ENCODE measurements around the gene CCDC116. TPM values are rescaled to one million over a fixed set of nuclear protein-coding genes. Genes with fewer than 3 reads are reported as not detected.
"Not testable (repeated sequence)": the region's sequence is repeated elsewhere in the genome, so short reads cannot be mapped to it uniquely, and the experiment has no call there.

The CCDC116 gene
- polyA plus RNA-seq, 4 donors, result 0.21 to 0.40 (median 0.25) TPM

- no peaks in the 10 kb centered on the region for H3K4me1 ChIP-seq (ENCODE audit: control insufficient read depth in 3 of 3, insufficient read depth in 2 of 3, low read depth in 1 of 3, low read length in 2 of 3)
- DNase-seq, result no peak
- H3K27me3 ChIP-seq (ENCODE audit: control insufficient read depth in 3 of 3, insufficient read depth in 3 of 3, low read length in 3 of 3), result no peaks in the 10 kb centered on the region
- no peak overlapping the region for H3K4me3 ChIP-seq (ENCODE audit: low read depth in 1 of 3, low read length in 3 of 3)
- no peaks in the 10 kb centered on the region for H3K36me3 ChIP-seq (ENCODE audit: control insufficient read depth in 3 of 3, insufficient read depth in 2 of 3, low read depth in 1 of 3, low read length in 3 of 3)
- 86 to 96% (median 92%) methylated on average over 19 of the region's 19 CpGs for WGBS, 3 donors
- no peak overlapping the region for H3K27ac ChIP-seq (ENCODE audit: low read depth in 1 of 3, low read length in 2 of 3)
- H3K9me3 ChIP-seq (ENCODE audit: control insufficient read depth in 2 of 2, insufficient read depth in 1 of 2, low read depth in 1 of 2, low read length in 1 of 2), result no peaks in the 10 kb centered on the region
- no peak for FAIRE-seq
Observed at GRCh38 chr22:21634844-21635243, 2.3 kb downstream of the CCDC116 start.

DNA sequence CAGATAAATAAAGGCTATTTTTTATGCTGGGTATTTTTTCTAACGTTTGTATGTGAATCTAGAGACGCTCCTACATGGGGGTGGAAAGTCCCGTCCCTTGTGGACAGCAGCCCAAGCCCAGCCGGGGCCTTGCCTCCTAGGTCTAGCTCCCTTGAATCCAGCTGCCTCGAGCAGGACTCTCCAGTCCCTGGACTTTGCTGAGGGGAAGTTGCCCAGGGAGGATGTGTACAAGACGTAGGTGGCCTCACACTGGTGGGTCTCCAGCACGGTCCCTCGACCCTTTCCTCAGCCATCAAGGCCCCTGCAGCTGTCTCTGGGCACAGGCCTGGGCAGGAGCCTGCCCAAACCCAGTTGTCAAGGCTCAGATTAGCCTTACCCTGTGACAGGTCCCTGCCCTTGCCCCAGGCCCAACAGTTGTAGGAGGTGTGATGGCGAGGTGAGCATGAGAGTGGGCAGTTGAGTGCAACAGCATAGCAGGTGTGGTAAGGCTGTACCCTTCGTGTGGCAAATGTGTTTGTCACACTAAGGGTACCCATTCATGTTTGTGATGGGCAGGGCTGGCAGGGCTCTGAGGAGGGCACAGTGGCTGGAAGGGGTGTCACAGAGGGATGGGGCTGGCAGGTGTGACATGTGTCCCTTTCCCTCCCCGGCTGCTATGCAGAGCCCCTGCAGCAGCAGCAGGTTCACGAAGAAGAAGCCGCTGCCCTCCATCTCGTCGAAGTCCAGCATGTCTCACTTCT, 3.4 kb downstream of the CCDC116 start:
- FAIRE-seq (no peak), DNase-seq (no peak)
- Histone ChIP-seq H3K4me3 (ENCODE audit: low read depth in 1 of 3, low read length in 3 of 3) (no peak overlapping the region), H3K36me3 (ENCODE audit: control insufficient read depth in 3 of 3, insufficient read depth in 2 of 3, low read depth in 1 of 3, low read length in 3 of 3) (no peaks in the 10 kb centered on the region), H3K27ac (ENCODE audit: low read depth in 1 of 3, low read length in 2 of 3) (no peak overlapping the region), H3K9me3 (ENCODE audit: control insufficient read depth in 2 of 2, insufficient read depth in 1 of 2, low read depth in 1 of 2, low read length in 1 of 2) (no peaks in the 10 kb centered on the region), H3K27me3 (ENCODE audit: control insufficient read depth in 3 of 3, insufficient read depth in 3 of 3, low read length in 3 of 3) (no peaks in the 10 kb centered on the region), H3K4me1 (ENCODE audit: control insufficient read depth in 3 of 3, insufficient read depth in 2 of 3, low read depth in 1 of 3, low read length in 2 of 3) (peaks cover 0 to 3% (median 2%) of the 10 kb centered on the region in 3 donors)
- WGBS, 3 donors, result 83 to 88% (median 88%) methylated on average over 15 of the region's 15 CpGs

- Histone ChIP-seq H3K9me3 (ENCODE audit: control insufficient read depth in 2 of 2, insufficient read depth in 1 of 2, low read depth in 1 of 2, low read length in 1 of 2) (no peaks in the 10 kb centered on the region), H3K27me3 (ENCODE audit: control insufficient read depth in 3 of 3, insufficient read depth in 3 of 3, low read length in 3 of 3) (no peaks in the 10 kb centered on the region), H3K4me1 (ENCODE audit: control insufficient read depth in 3 of 3, insufficient read depth in 2 of 3, low read depth in 1 of 3, low read length in 2 of 3) (peaks cover 0 to 10% (median 6%) of the 10 kb centered on the region in 3 donors), H3K4me3 (ENCODE audit: low read depth in 1 of 3, low read length in 3 of 3) (no peak overlapping the region), H3K36me3 (ENCODE audit: control insufficient read depth in 3 of 3, insufficient read depth in 2 of 3, low read depth in 1 of 3, low read length in 3 of 3) (no peaks in the 10 kb centered on the region), H3K27ac (ENCODE audit: low read depth in 1 of 3, low read length in 2 of 3) (no peak overlapping the region)
- WGBS, 3 donors, result 91 to 93% (median 92%) methylated on average over 17 of the region's 17 CpGs
- no peak for DNase-seq
- FAIRE-seq, result no peak
Observed at GRCh38 chr22:21636629-21637218, 4.2 kb downstream of the CCDC116 start.

- H3K4me3 ChIP-seq (ENCODE audit: low read depth in 1 of 3, low read length in 3 of 3); H3K9me3 ChIP-seq (ENCODE audit: control insufficient read depth in 2 of 2, insufficient read depth in 1 of 2, low read depth in 1 of 2, low read length in 1 of 2); H3K27ac ChIP-seq (ENCODE audit: low read depth in 1 of 3, low read length in 2 of 3); DNase-seq; FAIRE-seq; H3K27me3 ChIP-seq (ENCODE audit: control insufficient read depth in 3 of 3, insufficient read depth in 3 of 3, low read length in 3 of 3); H3K36me3 ChIP-seq (ENCODE audit: control insufficient read depth in 3 of 3, insufficient read depth in 2 of 3, low read depth in 1 of 3, low read length in 3 of 3): not testable (repeated sequence)
- peaks cover 0 to 10% (median 6%) of the 10 kb centered on the region in 3 donors for H3K4me1 ChIP-seq (ENCODE audit: control insufficient read depth in 3 of 3, insufficient read depth in 2 of 3, low read depth in 1 of 3, low read length in 2 of 3)
- WGBS, 3 donors, result 67 to 87% (median 81%) methylated on average over 2 of the region's 2 CpGs
Observed at GRCh38 chr22:21637450-21637849, 4.9 kb downstream of the CCDC116 start.

- Histone ChIP-seq H3K27ac (ENCODE audit: low read depth in 1 of 3, low read length in 2 of 3) (no peak overlapping the region), H3K27me3 (ENCODE audit: control insufficient read depth in 3 of 3, insufficient read depth in 3 of 3, low read length in 3 of 3) (no peaks in the 10 kb centered on the region), H3K4me3 (ENCODE audit: low read depth in 1 of 3, low read length in 3 of 3) (no peak overlapping the region), H3K9me3 (ENCODE audit: control insufficient read depth in 2 of 2, insufficient read depth in 1 of 2, low read depth in 1 of 2, low read length in 1 of 2) (no peaks in the 10 kb centered on the region), H3K4me1 (ENCODE audit: control insufficient read depth in 3 of 3, insufficient read depth in 2 of 3, low read depth in 1 of 3, low read length in 2 of 3) (peaks cover 0 to 15% (median 6%) of the 10 kb centered on the region in 3 donors), H3K36me3 (ENCODE audit: control insufficient read depth in 3 of 3, insufficient read depth in 2 of 3, low read depth in 1 of 3, low read length in 3 of 3) (peaks cover 0 to 13% (median 0%) of the 10 kb centered on the region in 3 donors)
- FAIRE-seq, result no peak
- 81 to 87% (median 83%) methylated on average over 4 of the region's 4 CpGs for WGBS, 3 donors
- no peak for DNase-seq
Observed at GRCh38 chr22:21639359-21639758, 6.8 kb downstream of the CCDC116 start.

- peaks cover 0 to 15% (median 6%) of the 10 kb centered on the region in 3 donors for H3K4me1 ChIP-seq (ENCODE audit: control insufficient read depth in 3 of 3, insufficient read depth in 2 of 3, low read depth in 1 of 3, low read length in 2 of 3)
- DNase-seq (no peak), FAIRE-seq (no peak)
- peak overlapping the region in 1 of 3 donors; percentile 75 for H3K27ac ChIP-seq (ENCODE audit: low read depth in 1 of 3, low read length in 2 of 3)
- WGBS, 3 donors, result 86 to 90% (median 87%) methylated on average over 5 of the region's 5 CpGs
- no peaks in the 10 kb centered on the region for H3K27me3 ChIP-seq (ENCODE audit: control insufficient read depth in 3 of 3, insufficient read depth in 3 of 3, low read length in 3 of 3)
- H3K9me3 ChIP-seq (ENCODE audit: control insufficient read depth in 2 of 2, insufficient read depth in 1 of 2, low read depth in 1 of 2, low read length in 1 of 2), result no peaks in the 10 kb centered on the region
- peaks cover 0 to 25% (median 0%) of the 10 kb centered on the region in 3 donors for H3K36me3 ChIP-seq (ENCODE audit: control insufficient read depth in 3 of 3, insufficient read depth in 2 of 3, low read depth in 1 of 3, low read length in 3 of 3)
- no peak overlapping the region for H3K4me3 ChIP-seq (ENCODE audit: low read depth in 1 of 3, low read length in 3 of 3)
Observed at GRCh38 chr22:21640810-21641209, 8.2 kb downstream of the CCDC116 start.

GRCh38 chr22:21641417-21641788, 8.8 kb downstream of the CCDC116 start:
- H3K36me3 ChIP-seq (ENCODE audit: control insufficient read depth in 3 of 3, insufficient read depth in 2 of 3, low read depth in 1 of 3, low read length in 3 of 3), result peaks cover 0 to 29% (median 0%) of the 10 kb centered on the region in 3 donors
- no peaks in the 10 kb centered on the region for H3K9me3 ChIP-seq (ENCODE audit: control insufficient read depth in 2 of 2, insufficient read depth in 1 of 2, low read depth in 1 of 2, low read length in 1 of 2)
- no peaks in the 10 kb centered on the region for H3K27me3 ChIP-seq (ENCODE audit: control insufficient read depth in 3 of 3, insufficient read depth in 3 of 3, low read length in 3 of 3)
- FAIRE-seq (no peak), DNase-seq (peak in 1 of 2 donors; percentile 54)
- peak overlapping the region; percentile 37 to 75 (median 68) for H3K27ac ChIP-seq (ENCODE audit: low read depth in 1 of 3, low read length in 2 of 3)
- 7 to 11% (median 10%) methylated on average over 9 of the region's 9 CpGs for WGBS, 3 donors
- peak overlapping the region in 2 of 3 donors; percentile 52 to 54 for H3K4me3 ChIP-seq (ENCODE audit: low read depth in 1 of 3, low read length in 3 of 3)
- H3K4me1 ChIP-seq (ENCODE audit: control insufficient read depth in 3 of 3, insufficient read depth in 2 of 3, low read depth in 1 of 3, low read length in 2 of 3), result peaks cover 0 to 15% (median 6%) of the 10 kb centered on the region in 3 donors

DNA sequence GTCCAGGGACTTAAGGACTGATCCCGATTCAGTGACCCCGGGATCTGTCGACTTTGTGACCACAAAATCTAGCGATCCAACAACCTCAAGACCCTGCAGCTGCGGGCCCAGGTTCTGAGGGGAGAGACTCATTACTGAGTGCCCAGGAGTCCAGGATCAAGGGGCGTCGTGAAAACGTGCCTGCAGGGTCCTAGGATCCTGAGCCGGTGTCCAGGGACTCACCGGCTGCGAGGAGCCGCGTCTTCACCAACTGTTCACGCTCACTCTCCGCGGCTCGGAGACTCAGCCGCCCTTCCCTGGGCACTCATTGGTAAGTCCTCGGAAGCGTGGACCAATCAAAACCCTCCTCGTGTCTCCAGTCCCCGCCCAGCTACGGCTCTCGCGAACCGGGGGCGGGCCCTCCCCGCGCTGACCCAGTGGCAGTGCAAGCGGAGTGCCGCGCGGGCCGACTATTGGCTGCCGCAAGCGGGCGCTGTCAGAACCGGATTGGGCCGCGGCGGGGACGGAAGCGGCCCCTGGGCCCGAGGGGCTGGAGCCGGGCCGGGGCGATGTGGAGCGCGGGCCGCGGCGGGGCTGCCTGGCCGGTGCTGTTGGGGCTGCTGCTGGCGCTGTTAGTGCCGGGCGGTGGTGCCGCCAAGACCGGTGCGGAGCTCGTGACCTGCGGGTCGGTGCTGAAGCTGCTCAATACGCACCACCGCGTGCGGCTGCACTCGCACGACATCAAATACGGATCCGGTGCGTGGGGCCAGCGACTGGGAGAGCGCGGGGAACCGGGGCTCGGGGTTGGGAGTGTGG, 9.4 kb downstream of the CCDC116 start, which contains the start of gene SDF2L1:
TSS of gene SDF2L1 (plus strand) at position 514 of the 795 bp plus-strand sequence. CDS start at position 549, 35 bp downstream.
- H3K9me3 ChIP-seq (ENCODE audit: control insufficient read depth in 2 of 2, insufficient read depth in 1 of 2, low read depth in 1 of 2, low read length in 1 of 2), result no peaks in the 10 kb centered on the region
- DNase-seq (peak; percentile 99), FAIRE-seq (no peak)
- no peaks in the 10 kb centered on the region for H3K27me3 ChIP-seq (ENCODE audit: control insufficient read depth in 3 of 3, insufficient read depth in 3 of 3, low read length in 3 of 3)
- 0 to 1% (median 0%) methylated on average over 62 to 76 of the region's 76 CpGs for WGBS, 3 donors
- peaks cover 0 to 35% (median 0%) of the 10 kb centered on the region in 3 donors for H3K36me3 ChIP-seq (ENCODE audit: control insufficient read depth in 3 of 3, insufficient read depth in 2 of 3, low read depth in 1 of 3, low read length in 3 of 3)
- H3K4me3 ChIP-seq (ENCODE audit: low read depth in 1 of 3, low read length in 3 of 3), result peak within 1 kb of the TSS; percentile 73 to 82 (median 80)
- peak within 1 kb of the TSS; percentile 75 to 84 (median 75) for H3K27ac ChIP-seq (ENCODE audit: low read depth in 1 of 3, low read length in 2 of 3)
- peaks cover 0 to 15% (median 6%) of the 10 kb centered on the region in 3 donors for H3K4me1 ChIP-seq (ENCODE audit: control insufficient read depth in 3 of 3, insufficient read depth in 2 of 3, low read depth in 1 of 3, low read length in 2 of 3)

Measured in small intestine (tissue), 7 donors.